NCI-H510A (cell line): ENCODE measurements around the gene DCBLD2.

Experiments used
- DNase-seq: peaks from one replicate; lab custom pipeline; 2025; lab: John Stamatoyannopoulos, UW

Gene DCBLD2

DNA sequence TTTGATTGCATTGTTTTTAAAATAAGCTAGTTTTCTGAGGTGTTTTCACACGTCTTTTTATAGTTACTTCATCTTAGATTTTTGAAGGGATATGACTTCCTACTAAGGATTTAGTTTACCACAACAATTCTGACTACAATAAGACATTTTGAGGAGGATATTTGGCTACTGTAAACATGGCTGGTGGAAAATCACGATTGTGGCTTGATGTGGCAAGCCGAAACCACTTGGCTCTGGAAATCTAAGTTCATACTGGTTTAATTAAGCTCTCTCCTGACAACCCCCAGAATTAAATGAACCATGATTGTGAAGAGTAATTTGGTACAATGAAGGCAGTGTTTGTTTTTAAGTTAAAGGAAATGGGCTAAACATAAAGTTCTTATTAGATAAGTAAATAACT lies 107.5 kb downstream of the DCBLD2 start:
- no peak for DNase-seq

GRCh38 chr3:98791341-98792325 lies 109.9 kb downstream of the DCBLD2 start:
- DNase-seq, result no peak

DNA sequence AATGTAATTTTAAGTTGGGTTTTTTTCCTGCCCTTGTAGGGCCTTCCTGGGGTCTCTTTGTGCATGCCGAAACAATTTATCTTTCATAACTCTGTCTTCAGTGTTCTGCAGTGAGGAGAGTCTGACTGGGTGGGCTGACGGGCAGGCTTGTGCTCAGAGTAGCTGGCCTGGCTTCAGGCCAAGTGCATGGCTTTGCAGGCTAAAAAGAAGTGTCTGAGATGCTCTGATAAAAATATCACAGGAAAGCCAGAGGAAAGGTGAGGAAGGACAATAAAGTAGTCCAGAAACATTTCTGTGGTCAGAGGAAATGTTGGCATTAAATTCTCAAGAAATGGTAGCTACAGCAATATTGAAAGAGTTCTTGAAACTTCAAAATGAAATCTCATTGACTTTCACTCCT lies 112.8 kb downstream of the DCBLD2 start:
- no peak for DNase-seq

- no peak for DNase-seq
These were observed 114.3 kb downstream of the DCBLD2 start for GRCh38 chr3:98787181-98787580.

DNA sequence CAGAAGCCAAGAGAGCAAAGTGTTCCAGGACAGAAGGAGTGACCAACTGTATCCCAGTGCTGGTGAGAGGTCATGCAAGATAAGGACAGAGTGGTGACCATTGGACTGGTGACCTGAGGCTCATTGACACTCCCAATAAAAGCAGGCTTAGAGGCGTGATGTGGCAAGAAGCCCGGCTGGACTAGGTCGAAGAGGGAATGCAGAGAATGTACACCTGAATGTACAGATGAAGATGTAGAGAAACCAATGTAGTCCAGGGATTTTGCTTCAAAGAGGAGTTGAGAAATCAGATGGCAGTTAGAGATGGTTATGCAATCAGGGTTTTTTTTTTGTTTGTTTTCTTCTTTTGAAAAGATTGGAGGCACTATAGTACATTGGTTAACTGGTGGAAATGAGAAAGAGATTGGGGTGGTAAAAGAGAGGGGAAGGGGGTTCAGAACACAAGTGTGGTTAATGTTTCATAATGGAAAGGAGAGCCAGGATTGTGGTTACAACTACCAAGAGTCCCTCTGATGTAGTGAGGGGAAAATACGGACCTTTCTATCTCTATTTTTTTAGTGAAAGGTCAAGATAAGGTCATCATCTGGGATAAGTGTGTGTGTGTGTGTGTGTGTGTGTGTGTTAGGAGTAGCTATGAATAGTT lies 115.0 kb downstream of the DCBLD2 start:
- DNase-seq, result no peak

DNA sequence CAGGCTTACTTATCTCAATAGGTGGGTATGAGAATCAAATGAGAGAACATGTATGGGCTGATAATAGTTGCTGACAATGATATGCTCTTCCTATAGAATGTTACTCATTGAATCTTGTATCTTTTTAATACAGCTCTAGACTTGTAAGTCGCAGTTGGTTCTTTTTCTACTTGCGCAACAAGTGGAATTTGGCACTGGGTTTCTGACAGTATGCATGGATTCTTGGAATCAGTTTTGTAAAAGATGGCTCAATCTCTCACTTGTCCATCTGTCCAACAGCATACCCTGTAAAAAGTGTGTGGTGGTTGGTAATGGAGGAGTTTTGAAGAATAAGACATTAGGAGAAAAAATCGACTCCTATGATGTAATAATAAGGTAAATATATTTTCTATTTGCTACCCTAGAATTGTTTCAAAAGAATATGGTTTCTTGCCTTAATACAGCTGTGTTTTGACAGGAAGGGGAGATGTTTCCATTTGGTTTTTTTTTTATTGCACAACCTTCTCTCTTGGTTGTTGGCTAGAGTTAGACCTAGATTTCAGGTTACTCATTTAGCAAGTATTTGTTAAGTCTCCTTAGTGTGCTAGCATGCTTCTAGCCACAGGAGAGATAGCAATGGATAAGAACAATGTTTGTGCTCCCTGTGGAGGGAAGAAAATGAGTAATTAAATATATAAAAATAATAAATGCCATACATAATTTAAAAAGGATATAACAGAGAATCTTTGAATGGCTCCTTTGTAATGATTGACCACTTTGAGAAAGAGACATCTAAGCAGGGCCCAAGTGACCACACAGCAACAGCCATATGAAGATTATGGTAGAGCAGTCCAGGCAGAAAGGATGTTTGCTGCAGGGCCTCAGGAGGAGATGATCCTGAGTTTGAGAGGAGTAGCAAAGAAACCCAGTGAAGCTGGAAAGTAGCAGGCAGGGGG lies 116.6 kb downstream of the DCBLD2 start:
- DNase-seq, result no peak

DNA sequence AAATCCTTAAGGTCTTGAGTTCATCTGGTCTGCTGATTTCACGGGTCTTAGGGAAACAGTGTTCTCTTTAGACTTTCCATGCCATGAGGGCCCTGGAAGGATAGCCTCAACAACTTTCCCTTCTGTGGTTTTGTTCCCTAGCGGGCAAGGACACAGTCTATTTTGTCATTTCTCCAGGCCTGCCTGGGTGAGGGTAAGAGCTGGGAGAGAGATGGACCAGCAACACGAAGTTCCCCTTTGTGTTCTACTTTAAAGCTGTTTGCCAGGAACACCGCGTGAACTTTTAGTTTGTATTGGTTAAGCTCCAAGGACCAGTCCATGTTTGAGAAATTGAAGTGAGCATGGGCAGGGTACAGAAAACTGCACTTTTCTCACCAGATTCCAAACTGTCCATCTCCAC lies 117.5 kb downstream of the DCBLD2 start:
- no peak for DNase-seq

GRCh38 chr3:98782824-98783500 lies 118.5 kb downstream of the DCBLD2 start:
- DNase-seq, result no peak

- DNase-seq, result no peak
These were observed 121.2 kb downstream of the DCBLD2 start for GRCh38 chr3:98780343-98780742.

DNA sequence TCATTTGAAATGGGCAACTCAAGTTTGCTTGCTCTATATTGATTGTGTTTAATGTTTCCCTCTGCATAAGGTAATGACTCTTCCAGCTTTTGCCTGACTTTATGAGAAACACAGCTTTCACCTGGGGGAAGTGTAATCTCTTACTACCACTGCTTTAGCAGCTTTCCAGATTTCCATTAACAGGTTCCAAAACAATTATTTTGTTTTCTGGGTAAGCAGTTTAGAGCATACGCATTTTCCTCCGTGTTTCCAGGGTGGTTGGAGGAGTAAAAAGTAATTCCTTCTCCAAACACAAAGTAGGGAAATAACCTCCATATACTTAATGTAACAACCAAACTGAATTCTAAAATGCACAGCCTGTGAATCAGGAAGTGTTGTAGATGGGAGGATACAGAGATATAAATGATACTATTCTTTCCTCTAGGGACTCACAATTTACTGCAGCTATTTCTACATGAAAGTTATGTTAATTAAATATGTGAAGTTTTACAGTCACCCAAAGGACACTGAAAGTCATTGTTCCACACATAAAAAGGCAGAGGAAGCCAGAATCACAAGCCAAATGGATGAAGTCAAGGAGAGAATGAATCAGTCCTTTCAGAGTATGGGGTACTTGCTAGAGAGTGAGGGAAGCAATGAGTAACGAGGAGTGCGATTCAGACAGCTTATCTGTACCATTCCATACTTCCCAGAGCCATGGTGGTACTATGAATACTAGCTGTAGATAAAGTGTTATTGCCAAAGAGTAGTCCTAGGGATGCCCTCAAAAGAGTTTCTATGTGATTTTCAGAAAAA lies 121.8 kb downstream of the DCBLD2 start:
- no peak for DNase-seq

- DNase-seq, result no peak
These were observed 122.6 kb downstream of the DCBLD2 start for GRCh38 chr3:98778852-98779413.

DNA sequence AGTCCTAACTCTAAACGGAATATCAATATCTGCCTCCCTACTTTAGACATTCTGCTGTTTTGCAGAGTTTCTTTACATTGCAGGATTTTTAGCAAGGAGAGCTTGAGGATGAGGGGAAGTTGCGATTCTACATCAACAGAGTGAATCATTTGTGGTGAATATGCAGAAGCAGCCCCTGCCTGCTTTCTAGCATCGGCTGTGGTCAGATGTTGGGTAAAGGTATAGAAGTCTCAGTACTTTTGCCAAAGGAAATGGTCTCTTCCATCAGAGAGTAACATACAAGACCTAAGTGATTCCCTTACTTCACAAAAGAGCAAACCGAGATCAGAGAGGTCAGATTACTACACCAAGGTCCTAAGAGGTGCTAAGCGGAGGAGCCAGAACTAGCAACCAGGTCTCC lies 123.1 kb downstream of the DCBLD2 start:
- no peak for DNase-seq

GRCh38 chr3:98777801-98778220 lies 123.7 kb downstream of the DCBLD2 start:
- DNase-seq, result no peak

GRCh38 chr3:98777286-98777685 lies 124.2 kb downstream of the DCBLD2 start:
- DNase-seq, result no peak

DNA sequence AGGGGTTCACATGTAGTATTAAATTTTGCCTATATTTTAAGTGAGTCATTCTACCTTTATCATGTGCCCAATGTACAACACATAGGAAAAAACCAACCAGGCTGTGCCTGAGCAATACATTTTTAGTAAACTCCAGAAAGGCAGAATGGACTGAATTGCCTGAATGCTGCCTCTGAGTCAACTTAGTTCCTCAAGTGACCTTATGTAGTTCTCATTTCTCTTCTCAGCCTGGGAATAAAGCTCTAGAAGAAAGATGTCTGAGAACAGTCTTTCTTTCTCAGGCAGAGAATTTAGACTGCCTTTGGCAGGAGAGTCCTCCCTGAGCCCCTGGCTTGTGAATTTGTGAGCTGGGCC lies 125.4 kb downstream of the DCBLD2 start:
- no peak for DNase-seq

- no peak for DNase-seq
These were observed 125.9 kb downstream of the DCBLD2 start for GRCh38 chr3:98775459-98776139.

GRCh38 chr3:98772022-98772421 lies 129.5 kb downstream of the DCBLD2 start:
- no peak for DNase-seq

GRCh38 chr3:98770261-98771039 lies 131.0 kb downstream of the DCBLD2 start:
- DNase-seq, result no peak

GRCh38 chr3:98769448-98769847 lies 132.0 kb downstream of the DCBLD2 start:
- DNase-seq, result no peak
